AML-193 (cell line): ENCODE measurements around the gene SPATA19.
"Not testable (repeated sequence)": the region's sequence is repeated elsewhere in the genome, so short reads cannot be mapped to it uniquely, and the experiment has no call there.

Experiments
- DNase-seq, 2 experiments: peaks; one replicate each; lab custom pipeline; 2025; lab: John Stamatoyannopoulos, UW

The SPATA19 gene

GRCh38 chr11:133845413-133845812 is at the start of gene SPATA19:
TSS of gene SPATA19 (minus strand) at chr11:133845513. CDS start at chr11:133845446, 67 bp downstream.
- DNase-seq, result no peak

DNA sequence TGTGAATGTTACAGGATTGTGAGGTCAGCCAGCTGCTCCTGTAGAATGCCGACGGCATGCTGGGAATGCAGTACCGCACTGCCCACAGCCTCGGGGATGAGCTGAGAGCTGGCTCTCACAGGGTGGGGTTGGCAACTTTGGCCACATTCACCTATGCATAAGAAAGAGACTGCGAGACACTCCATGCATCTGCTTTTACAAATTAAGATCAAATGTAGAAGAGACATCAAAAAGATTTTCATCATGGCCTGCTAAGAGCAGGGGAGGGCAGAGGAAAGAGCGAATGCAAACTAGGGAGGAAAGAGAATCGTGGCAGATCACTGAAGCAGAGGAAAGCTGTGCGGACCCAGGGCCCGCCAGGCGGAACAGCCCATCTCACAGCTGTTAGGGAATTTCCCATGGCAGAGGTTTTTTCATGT is 49.8 kb upstream of the SPATA19 start:
- DNase-seq, result no peak

DNA sequence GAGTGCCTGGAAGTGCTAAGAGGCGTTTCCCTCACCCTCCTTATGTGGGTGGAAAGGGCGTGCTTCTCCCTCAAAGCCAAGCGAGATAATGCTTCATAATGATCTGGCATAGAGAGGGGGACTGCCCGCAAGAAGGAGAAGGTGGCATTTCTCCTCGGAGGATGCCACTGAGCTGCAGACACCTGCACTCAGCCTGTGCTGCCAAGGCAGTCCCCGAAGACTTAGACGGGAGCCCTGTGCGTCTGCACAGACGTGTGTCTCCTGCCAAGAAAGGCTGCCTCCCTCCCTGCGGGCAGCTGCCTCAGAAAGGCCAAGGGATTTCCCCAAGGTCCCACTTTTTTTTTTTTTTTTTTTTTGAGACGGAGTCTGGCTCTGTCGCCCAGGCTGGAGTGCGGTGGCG is 48.1 kb upstream of the SPATA19 start:
- DNase-seq, result no peak

GRCh38 chr11:133892584-133893380 is 47.5 kb upstream of the SPATA19 start:
- no peak for DNase-seq

DNA sequence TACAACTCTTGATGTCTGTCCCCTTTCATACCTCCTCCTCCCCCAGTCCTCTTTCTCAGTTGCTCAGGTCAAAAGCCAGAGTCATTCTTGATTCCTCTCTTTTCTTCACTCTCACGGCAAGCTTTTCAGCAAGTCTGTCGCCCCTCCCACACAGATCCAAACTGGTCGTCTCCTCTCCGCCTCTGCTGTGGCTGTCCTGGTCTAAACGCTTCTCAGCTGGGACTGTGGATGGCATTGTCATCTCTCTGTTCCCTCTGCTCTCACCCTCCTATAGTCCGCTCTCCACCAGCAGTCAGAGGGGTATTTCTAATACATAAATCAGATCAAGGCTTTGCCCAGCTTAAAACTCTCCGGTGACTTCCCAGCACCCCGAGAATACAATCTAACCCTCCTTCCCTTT is 46.8 kb upstream of the SPATA19 start:
- DNase-seq, result no peak

- DNase-seq, result no peak
Observed at GRCh38 chr11:133889893-133890292, 44.6 kb upstream of the SPATA19 start.

DNA sequence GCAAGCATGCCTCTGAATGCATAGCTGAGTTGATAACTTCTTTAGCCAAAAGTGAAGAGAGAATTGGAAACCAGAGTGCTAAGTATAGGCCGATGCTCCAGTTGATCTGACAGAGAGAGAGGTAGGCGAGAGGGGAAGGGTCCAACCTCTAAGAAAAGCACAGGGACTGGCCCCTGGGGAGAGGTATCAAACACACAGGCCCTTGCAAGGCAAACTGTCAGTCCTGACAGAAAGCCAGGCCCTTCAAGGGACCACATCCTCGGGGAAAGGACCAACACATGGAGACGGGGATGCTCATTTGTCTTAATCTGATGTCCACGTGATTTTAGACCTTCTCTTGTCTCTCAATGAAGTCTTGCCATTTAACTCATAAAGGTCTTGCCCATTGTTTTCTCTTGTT is 43.9 kb upstream of the SPATA19 start:
- no peak for DNase-seq

DNA sequence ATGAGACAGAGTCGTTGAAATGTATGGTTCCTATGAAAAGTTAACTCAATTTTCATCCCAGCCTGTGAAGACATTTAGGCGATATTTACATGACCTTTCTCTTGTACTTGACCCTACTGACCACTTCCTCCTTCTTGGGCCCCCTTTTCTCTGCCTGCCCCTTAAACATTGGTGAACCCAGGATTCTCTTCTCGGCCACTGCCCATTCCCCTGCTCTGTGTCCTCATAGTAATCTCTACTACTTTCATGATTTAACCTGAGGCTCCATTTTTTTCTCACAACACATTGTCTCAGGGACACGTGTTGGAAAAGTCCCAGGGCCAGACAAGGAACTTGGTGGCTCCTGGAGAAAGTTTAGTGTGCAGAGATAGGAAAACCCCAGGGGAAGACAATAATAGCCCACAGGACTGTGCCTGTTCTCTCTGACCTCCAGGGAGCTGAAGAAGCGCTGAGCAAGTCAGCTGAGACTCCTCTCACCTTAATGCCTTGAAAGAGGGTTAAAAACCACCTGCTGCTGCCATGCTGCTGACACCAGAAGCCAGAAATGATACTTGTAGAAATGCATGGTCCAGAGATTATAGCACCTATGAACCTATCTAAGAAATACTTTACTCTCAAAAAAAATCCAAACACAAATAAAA is 42.5 kb upstream of the SPATA19 start:
- no peak for DNase-seq

DNA sequence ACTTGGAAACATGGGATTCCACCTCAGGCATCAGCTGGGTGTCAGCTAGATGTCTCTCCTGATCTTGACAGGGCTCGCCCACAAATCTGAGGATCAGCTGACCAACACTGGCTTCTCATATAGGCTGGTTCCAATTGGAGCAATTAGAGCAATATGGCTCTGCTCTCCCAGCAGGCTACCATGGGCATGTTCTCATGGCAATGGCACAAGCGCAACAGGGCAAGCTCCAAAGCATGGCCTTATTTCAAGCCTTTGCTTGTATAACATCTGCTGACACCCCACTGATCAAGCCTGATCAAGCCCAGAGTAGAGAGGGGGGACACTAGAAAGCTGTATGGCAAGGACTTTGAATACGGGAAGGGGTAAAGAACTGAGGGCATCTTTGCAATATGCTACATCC is 40.7 kb upstream of the SPATA19 start:
- no peak for DNase-seq

DNA sequence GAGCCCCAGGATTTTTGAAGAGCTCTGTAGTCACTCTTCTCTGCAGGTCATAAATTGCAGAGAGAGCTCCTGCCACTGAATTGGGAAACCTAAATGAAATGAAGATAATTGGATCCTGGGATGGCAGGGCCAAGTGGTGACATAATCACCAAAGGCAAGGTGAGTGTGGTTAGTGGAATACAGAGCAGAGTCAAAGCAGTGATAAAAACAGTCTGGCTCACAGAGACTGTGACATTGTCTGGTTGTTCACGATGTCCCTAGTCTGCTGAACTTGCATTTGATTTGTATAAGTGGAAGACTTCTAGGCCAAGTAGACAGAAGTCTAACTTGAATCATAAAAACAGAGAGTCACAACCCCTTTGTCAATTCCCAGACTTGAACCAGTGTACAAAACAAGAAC is 26.8 kb upstream of the SPATA19 start:
- no peak for DNase-seq

DNA sequence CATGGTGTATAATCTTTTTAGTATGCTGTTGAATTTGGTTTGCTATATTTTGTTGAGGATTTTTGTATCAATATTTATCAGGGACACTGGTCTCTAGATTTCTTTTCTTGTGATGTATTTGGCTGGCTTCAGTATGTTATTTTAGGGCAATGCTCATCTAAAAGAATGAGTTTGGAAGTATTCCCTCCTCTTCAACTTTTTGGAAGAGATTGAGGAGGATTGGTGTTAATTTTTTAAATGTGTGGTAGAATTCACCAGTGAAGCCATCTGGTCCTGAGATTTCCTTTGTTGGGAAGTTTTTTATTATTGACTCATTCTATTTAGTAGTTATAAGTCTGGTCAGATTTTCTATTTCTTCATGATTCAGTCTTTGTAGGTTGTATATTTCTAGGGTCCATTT is 22.1 kb upstream of the SPATA19 start:
- DNase-seq, result no peak

- DNase-seq, result no peak
Observed at GRCh38 chr11:133865466-133865865, 20.2 kb upstream of the SPATA19 start.

DNA sequence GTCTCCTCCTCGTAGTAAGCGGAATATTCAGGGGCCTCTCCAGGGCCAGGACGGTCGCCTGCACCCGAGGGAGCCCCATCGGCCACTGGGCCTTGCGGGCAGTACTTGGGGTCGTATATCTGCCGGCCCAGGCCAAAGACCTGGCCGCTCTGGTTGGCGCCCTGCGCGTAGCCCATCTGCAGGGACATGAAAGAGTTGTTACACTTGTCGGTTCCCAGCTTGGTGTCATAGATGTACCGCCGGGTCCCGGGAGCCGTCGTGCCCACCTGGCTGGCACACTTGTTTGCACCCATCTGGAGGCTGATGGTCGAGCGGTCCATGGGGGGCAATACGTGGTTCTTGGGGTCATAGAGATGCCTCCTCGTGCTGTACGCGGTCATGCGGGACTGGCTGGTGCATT is 19.4 kb upstream of the SPATA19 start:
- no peak for DNase-seq

- no peak for DNase-seq
Observed at GRCh38 chr11:133860151-133860550, 14.8 kb upstream of the SPATA19 start.

- DNase-seq, result not testable (repeated sequence)
Observed at GRCh38 chr11:133854330-133854960, 9.1 kb upstream of the SPATA19 start.

- no peak for DNase-seq
Observed at GRCh38 chr11:133844217-133844616, 1.1 kb downstream of the SPATA19 start.

- DNase-seq, result no peak
Observed at GRCh38 chr11:133843454-133843987, 1.8 kb downstream of the SPATA19 start.

DNA sequence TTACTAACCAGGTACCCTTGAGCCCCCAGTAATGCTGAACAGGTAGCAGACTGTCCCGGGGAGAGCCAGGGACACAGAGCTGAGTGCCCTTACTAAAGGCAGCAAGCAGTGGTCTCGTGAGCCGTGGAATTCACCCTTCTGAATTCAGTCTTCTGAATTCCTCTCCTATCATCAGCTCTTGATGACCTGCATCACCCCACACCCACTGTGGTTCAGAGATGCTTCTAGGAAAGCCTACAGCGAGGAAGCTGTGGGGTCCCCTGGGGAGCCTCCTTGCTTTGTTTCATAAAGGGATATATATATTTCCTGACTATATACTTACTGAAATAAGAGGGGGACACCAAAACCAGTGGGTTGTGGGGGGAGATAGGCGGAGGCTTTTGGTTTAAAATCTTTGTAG is 2.6 kb downstream of the SPATA19 start:
- no peak for DNase-seq

GRCh38 chr11:133842053-133842452 is 3.3 kb downstream of the SPATA19 start:
- DNase-seq, result no peak

GRCh38 chr11:133841279-133842043 is 3.9 kb downstream of the SPATA19 start:
- no peak for DNase-seq

GRCh38 chr11:133840479-133840941 is 4.8 kb downstream of the SPATA19 start:
- DNase-seq, result no peak
